Measurements from ENCODE around the gene STOX2. TPM values are rescaled to one million over a fixed set of nuclear protein-coding genes. Genes with fewer than 3 reads are reported as not detected.

The STOX2 gene
- total and polyA plus RNA-seq, 2 of the 13 experiments (the other 11 are each of a cell fraction or from before 2014, with no cell fraction given), result 0.01 to 0.15 TPM

- H3K9me3 ChIP-seq (ENCODE audit: low read length), result peaks cover 4% of the 10 kb centered on the region; the same call in 1 of the 2 replicates
- TF ChIP-seq FOXO4 (CRISPR knock-in tag; conservative IDR thresholded peaks at IDR 0.05), result no peak
- no peak for TF ChIP-seq HMG20A (CRISPR knock-in tag; IDR thresholded peaks at IDR 0.05; ENCODE audit: borderline replicate concordance)
- no peak for TF ChIP-seq ZZZ3 (CRISPR knock-in tag; IDR thresholded peaks at IDR 0.05; ENCODE audit: borderline replicate concordance)
- no peak for TF ChIP-seq RFXANK (CRISPR knock-in tag; IDR thresholded peaks at IDR 0.05)
- TF ChIP-seq THRA (CRISPR knock-in tag; IDR thresholded peaks at IDR 0.05; ENCODE audit: borderline replicate concordance), result no peak
- TF ChIP-seq FOXA1 (IDR thresholded peaks at IDR 0.05), result no peak
- TF ChIP-seq FOXA1 (CRISPR knock-in tag; IDR thresholded peaks at IDR 0.05), result no peak
- H2AFZ ChIP-seq (ENCODE audit: low read length), result no peak overlapping the region
- DNase-seq (ENCODE audit: low spot score) (no peak), ATAC-seq (no peak), FAIRE-seq (no peak)
- H3K4me1 ChIP-seq (ENCODE audit: insufficient read depth, low read length), result no peaks in the 10 kb centered on the region
- intact Hi-C loops (cut with micrococcal nuclease; ENCODE audit: unreplicated experiment), result no loop called here
- no peaks in the 10 kb centered on the region for H3K36me3 ChIP-seq (replicated peaks in 1 of 2; ENCODE audit: control insufficient read depth in 1 of 2, insufficient read depth in 2 of 2, low read length in 2 of 2)
- H3K4me2 ChIP-seq (ENCODE audit: low read depth, low read length), result no peak overlapping the region
- in situ Hi-C loops (cut with HindIII; ENCODE audit: extremely low pct_ligation_motif_present, low pct_unique_long_range_greater_than_20kb), result no loop called here
- H3K79me2 ChIP-seq (ENCODE audit: insufficient read depth, low read length), result no peaks in the 10 kb centered on the region
- 67% methylated on average over 20 of the region's 22 CpGs for WGBS (ENCODE audit: low lambda C conversion rate)
- ChIA-PET POLR2A (no interaction called here), CTCF (ENCODE audit: low intra/inter-chr PET ratio, low total read pairs) (no interaction called here)
- no peak overlapping the region for H3K9ac ChIP-seq (ENCODE audit: insufficient read depth, low read depth, low read length)
- H3K4me3 ChIP-seq (replicated peaks in 1 of 3; ENCODE audit: insufficient read depth in 1 of 3, low read depth in 2 of 3, low read length in 3 of 3), result no peak overlapping the region
- no peak overlapping the region for H3K27ac ChIP-seq (ENCODE audit: extremely low read length, insufficient read depth, low read length)
- no TSS peak for BruUV-seq (replicated peaks)
- H3K27me3 ChIP-seq (ENCODE audit: control insufficient read depth in 1 of 2, insufficient read depth in 2 of 2, low read length in 2 of 2), result no peaks in the 10 kb centered on the region; a peak in 1 of 5 replicates
- H4K20me1 ChIP-seq (ENCODE audit: insufficient read depth, low read length), result no peaks in the 10 kb centered on the region
Measured at GRCh38 chr4:184039963-184040383, 134.9 kb downstream of the STOX2 start.

- Histone ChIP-seq H3K9ac (ENCODE audit: insufficient read depth, low read depth, low read length) (no peak overlapping the region), H3K4me1 (ENCODE audit: insufficient read depth, low read length) (no peaks in the 10 kb centered on the region), H2AFZ (ENCODE audit: low read length) (no peak overlapping the region), H3K4me3 (replicated peaks in 1 of 3; ENCODE audit: insufficient read depth in 1 of 3, low read depth in 2 of 3, low read length in 3 of 3) (no peak overlapping the region), H3K27me3 (ENCODE audit: control insufficient read depth in 1 of 2, insufficient read depth in 2 of 2, low read length in 2 of 2) (no peaks in the 10 kb centered on the region; a peak in 1 of 5 replicates), H3K79me2 (ENCODE audit: insufficient read depth, low read length) (no peaks in the 10 kb centered on the region), H4K20me1 (ENCODE audit: insufficient read depth, low read length) (no peaks in the 10 kb centered on the region), H3K9me3 (ENCODE audit: low read length) (peaks cover 13% of the 10 kb centered on the region), H3K27ac (ENCODE audit: extremely low read length, insufficient read depth, low read length) (no peak overlapping the region), H3K36me3 (replicated peaks in 1 of 2; ENCODE audit: control insufficient read depth in 1 of 2, insufficient read depth in 2 of 2, low read length in 2 of 2) (no peaks in the 10 kb centered on the region), H3K4me2 (ENCODE audit: low read depth, low read length) (no peak overlapping the region)
- ATAC-seq (no peak), DNase-seq (ENCODE audit: low spot score) (no peak), FAIRE-seq (no peak)
- ChIA-PET CTCF (ENCODE audit: low intra/inter-chr PET ratio, low total read pairs) (no interaction called here), POLR2A (no interaction called here)
- intact Hi-C loops (cut with micrococcal nuclease; ENCODE audit: unreplicated experiment) (no loop called here), in situ Hi-C loops (cut with HindIII; ENCODE audit: extremely low pct_ligation_motif_present, low pct_unique_long_range_greater_than_20kb) (no loop called here)
- 54% methylated on average over 10 of the region's 10 CpGs for WGBS (ENCODE audit: low lambda C conversion rate)
- BruUV-seq (replicated peaks), result no TSS peak
- TF ChIP-seq ZNF331 (CRISPR knock-in tag; IDR thresholded peaks at IDR 0.05) (no peak), THAP11 (CRISPR knock-in tag; IDR thresholded peaks at IDR 0.05) (no peak), ZSCAN30 (CRISPR knock-in tag; IDR thresholded peaks at IDR 0.05) (no peak), REPIN1 (CRISPR knock-in tag; IDR thresholded peaks at IDR 0.05; ENCODE audit: borderline replicate concordance, low read depth) (no peak), NFIC (IDR thresholded peaks at IDR 0.05; ENCODE audit: low read length) (no peak), ZNF276 (CRISPR knock-in tag; IDR thresholded peaks at IDR 0.05; ENCODE audit: low read depth) (no peak), ZSCAN25 (CRISPR knock-in tag; IDR thresholded peaks at IDR 0.05) (no peak), MLLT10 (CRISPR knock-in tag; IDR thresholded peaks at IDR 0.05) (no peak), KMT2B (CRISPR knock-in tag; IDR thresholded peaks at IDR 0.05) (no peak), SRSF9 (IDR thresholded peaks at IDR 0.05; ENCODE audit: borderline replicate concordance, insufficient read depth, low read depth, low read length, poor library complexity, severe bottlenecking) (no peak)
Measured at GRCh38 chr4:184041156-184041555, 136.0 kb downstream of the STOX2 start.
